HG02981 (cell line): Measurements from ENCODE around the gene NFATC4.
"Not testable (repeated sequence)": the region's sequence is repeated elsewhere in the genome, so short reads cannot be mapped to it uniquely, and the experiment has no call there.

Source experiments
- ATAC-seq: cut with Tn5 transposase; IDR thresholded peaks from one replicate; pipeline ENCODE4 v1.9.1; 2021; ENCODE audit warnings: mild to moderate bottlenecking, moderate library complexity; ENCODE audit not compliant: unreplicated experiment

The NFATC4 gene

GRCh38 chr14:24387009-24387345 is 19.0 kb downstream of the NFATC4 start:
- ATAC-seq: no peak

GRCh38 chr14:24387579-24387978 is 19.6 kb downstream of the NFATC4 start:
- not testable (repeated sequence) for ATAC-seq

- ATAC-seq: no peak
Observed at GRCh38 chr14:24388474-24389179, 20.6 kb downstream of the NFATC4 start.

DNA sequence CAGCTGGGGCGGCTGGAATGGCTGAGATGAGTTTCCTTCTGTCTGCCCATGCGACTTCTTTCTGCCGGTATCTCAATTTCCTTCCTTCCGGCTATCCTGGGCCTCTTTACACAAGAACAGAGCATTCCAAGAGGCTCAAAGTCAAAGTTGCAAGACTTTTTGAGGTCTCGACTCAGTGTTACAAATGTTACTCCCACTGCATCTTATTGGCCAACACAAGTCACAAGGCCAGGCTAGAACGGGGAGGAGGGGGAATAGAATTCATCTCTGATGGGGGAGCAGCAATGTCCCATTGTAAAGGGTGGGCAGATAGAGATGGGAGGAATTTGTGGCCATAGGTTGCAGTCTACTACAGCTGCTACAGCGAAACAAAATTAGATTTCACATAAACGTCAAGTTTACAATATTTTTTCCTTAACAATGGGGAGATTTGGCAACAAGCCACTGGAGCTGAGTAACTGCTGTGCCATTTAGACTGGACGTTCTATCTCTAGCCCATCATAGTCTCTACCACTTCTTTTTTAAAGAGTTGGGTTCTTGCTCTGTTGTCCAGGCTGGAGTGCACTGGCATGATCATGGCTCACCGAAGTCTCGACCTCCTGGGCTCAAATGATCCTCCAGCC is 21.4 kb downstream of the NFATC4 start:
- no peak for ATAC-seq

- ATAC-seq: no peak
Observed at GRCh38 chr14:24390701-24391468, 22.9 kb downstream of the NFATC4 start.

DNA sequence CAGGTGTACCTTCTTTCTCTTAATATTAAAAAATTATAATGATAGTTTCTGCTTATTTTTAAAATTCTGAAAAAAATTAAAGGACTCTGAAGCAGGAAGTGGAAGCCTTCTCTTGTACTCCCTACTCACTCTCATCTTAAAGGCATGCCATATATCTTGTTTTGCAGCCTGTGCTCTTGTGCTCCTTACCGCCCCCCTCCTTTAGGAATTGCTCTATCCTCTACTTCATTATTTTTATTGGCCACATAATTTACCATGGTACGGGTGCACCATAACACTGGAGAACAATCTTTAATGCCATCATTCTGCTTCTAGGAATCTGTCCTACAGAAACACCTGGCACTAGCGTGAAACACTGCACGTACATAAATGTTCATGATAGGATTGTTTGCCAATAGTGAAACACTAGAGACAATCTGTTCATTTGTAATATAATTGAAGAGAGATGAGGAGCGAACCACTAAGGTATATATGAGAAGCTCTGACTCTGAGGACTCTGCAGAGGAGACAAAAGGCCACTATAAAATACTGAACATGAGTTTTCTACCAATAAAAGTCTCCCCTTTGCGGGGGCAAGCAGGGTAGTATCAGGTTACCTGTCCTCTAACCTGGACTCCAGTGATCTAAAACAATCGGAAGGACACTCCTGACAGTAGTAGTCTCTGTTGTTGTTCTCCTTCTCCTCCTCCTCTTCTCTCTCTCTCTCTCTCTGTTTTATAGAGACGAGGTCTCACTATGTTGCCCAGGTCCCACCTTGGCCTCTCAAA is 24.5 kb downstream of the NFATC4 start:
- no peak for ATAC-seq

DNA sequence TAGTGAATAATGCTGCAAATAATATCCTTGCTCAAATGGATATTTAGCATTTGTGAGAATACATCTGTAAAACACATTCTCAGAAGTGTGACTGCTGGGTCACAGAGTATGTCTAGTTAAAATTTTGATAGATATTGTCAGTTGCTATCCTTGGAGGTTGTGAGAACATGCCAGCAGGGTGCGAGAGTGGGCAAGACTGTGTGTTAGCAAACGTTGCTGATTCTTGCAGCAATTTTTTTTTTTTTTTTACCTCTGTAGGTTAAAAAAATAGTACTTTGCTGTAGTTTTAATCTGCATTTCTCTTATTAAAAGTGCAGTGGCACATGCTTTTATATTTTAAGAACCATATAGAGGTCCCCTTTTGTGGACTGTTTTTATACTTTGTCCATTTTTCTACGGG is 26.3 kb downstream of the NFATC4 start:
- ATAC-seq: no peak

- no peak for ATAC-seq
Observed at GRCh38 chr14:24395609-24396582, 27.9 kb downstream of the NFATC4 start.

GRCh38 chr14:24397639-24398292 is 29.8 kb downstream of the NFATC4 start:
- no peak for ATAC-seq

- no peak for ATAC-seq
Observed at GRCh38 chr14:24398293-24398652, 30.3 kb downstream of the NFATC4 start.

DNA sequence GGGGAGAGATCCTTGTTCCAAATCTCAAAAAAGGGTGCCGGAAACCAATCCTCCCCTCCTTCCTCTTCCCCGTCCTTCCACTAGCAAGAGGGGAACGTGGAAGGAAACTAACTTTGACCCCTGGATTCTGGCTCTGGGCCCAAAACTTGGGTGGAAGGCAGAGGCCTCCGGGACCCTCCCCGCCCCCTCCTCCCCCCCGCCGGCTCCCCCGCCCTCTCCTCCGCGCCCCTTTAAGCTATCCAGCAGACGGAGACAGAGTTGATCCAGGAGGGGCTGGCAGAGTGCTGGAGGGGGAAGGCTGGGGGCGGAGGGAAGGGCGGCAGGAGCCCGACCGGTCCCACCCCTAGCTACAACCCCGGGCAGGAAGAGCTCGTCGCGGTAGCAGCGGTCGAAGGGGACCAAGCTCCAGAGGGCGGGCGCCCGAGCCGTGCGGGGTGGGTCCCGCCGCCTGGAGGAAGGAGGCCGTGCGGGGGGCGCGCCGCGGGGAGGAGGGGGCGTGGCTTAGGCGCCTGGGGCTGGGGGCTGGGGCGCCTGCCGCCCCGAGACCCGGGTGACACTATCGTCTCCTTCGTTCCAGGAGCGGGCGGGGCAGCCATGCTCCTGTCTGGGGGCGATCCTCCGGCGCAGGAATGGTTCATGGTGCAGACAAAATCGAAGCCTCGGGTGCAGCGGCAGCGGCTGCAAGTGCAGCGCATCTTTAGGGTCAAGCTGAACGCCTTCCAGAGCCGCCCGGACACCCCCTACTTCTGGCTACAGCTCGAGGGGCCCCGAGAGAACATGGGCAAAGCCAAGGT is 30.9 kb downstream of the NFATC4 start, which contains the start of gene NYNRIN:
Gene NYNRIN, plus strand, starts transcription at position 351 of the 794 bp plus-strand sequence. Its CDS starts 244 bp downstream, at position 595.
- ATAC-seq: no peak

- ATAC-seq: no peak
Observed at GRCh38 chr14:24399447-24399822, 31.5 kb downstream of the NFATC4 start.

DNA sequence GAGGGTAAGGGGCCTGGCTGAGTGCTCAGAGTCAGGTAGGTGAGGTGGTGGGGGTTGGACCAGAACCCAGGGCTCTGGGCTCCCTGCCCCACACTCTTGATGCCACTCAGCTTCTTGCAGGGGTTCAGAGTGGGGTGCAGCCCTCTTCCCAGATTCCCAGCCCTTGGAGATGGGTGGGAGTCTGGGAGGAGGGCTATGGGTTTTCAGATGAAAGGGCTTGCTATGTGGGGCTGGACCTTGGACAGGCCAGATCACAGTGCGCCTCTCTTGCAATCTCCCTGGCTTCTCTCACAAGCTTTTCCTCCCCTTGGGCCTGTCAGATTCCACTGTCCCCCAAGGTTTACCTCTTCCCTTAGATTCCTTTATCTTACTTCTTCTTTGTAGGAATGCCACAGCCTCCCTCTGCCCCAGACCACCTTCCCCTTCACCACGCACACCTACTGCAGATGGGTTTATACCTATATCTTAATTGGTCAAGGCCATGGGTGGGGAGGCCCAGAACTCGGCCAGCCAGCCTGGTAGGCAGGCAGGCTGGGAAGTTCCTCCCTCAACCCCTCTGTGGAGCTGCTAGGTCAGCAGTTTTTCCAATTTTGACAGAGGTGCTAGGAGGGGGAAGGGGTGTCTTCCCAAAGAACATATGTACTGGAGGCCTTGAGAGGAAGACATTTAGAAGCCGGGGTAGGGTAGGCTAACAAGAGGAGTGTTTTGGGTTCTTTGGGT is 32.2 kb downstream of the NFATC4 start:
- ATAC-seq: no peak

- ATAC-seq: no peak
Observed at GRCh38 chr14:24401810-24402702, 34.1 kb downstream of the NFATC4 start.

DNA sequence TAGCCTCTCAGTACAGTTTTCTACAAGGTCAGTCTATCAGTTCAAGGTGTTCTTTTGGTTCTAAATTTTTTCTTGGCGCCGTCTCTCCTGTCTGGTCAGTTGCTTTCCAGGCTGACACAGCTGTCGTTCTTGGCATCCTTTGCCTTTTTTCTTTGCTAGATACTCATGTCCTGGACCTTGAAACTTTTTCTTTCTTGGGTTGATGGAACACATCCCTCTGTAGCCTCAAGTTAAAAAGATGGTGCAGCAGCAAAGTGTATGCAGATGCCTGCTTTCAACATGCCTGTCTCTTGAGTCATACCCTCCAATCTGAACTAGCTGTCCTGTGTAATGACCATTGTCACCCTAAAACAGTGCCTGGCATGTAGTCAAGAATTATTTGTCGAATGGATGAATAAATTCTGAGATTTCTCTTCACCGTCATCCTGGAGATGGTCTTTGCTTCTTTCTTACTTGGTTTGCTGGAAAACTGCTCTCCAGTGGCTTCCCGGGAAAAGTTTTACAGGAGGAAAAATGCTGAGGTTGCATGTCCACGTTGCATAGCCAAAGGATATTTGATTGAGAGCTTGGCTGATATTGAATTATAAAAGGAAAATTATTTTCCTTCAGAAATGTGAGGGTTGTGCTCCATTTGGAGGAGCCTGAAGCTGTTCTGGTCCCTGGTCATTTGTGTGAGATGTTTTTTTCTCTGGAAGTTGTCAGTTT is 35.5 kb downstream of the NFATC4 start:
- ATAC-seq: no peak

DNA sequence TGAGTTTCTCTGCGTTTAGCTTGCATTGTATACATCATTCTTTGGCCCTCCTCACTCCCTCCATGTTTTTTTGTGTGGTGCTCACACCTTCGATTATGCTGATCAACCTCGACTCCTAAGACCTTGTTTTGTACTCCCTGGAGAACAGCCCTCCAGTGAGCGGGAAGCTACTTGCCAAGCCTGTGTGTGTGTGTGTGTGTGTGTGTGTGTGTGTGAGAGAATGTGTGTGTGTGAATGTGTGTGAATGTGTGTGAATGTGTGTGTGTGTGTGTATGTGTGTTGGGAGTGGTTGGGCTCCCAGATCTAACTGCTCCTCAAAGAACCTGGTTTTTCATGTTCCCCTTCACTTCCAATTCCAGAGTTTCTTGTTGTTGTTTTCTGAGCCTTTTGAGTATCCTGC is 36.8 kb downstream of the NFATC4 start:
- no peak for ATAC-seq

DNA sequence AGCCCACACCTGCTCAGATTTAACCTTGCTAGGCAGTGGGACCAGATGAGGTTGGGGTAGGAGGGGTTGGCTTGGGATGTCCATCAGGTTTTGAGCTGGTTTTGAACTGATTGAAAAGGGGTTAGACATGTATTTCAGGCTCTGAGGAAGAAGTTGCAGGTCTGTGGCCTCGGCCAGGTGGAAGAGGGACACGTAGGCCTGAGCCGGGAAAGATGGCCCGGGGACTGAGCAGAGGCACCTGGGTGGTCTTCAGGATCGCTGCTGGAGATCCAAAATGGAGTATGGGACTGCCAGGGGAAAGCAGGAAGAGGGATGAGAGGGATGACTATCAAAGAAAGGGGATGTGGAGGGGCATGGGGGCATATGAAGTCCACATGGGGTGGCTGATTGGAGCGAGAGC is 38.4 kb downstream of the NFATC4 start:
- ATAC-seq: no peak
